ENCODE data around the gene TSC1. TPM values are rescaled to one million over a fixed set of nuclear protein-coding genes. Genes with fewer than 3 reads are reported as not detected.

The TSC1 gene
- total and polyA plus RNA-seq, 2 donors (not counting 3 experiments of a cell fraction or from before 2014, with no cell fraction given): 43.9 to 51.2 TPM

DNA sequence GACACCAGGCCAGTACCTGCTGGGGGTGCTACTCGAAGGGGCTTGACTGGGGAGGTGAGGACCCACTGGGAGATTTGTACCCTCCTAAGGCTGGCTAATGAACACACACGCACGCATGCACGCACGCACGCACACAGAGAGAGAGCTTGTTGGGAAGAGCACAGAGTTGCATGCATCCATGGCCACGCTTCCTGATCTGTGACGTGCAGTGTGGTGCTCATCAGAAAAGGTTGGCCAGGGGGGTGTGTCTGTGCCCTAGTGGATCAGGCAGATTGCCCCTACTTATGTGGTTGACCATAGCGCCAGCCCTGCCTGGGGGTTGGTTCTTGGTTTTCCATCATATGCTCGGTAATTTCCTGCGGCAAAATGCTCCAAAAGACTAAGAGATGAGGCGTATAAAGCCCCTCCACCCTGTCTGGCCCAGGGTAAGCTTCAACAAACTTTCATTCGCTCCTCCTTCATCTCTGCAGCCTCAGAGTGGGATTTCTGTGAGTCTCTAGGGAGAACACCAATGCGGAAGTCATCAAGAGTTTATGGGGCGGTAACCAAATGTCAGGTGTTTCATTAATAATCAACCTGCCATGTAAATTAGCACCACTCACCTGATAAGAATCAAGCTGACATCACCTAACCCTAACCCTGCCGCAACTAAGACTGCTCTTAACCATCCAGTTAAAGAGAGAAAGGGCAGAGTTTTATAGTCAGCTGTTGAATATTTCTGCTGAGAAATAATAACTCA is 26.1 kb upstream of the TSC1 start:
- POLR2A ChIA-PET: no interaction called here
- BruUV-seq (replicated peaks): no TSS peak
- intact Hi-C loops (cut with micrococcal nuclease): loop anchor here (10.0 kb wide), 1 partner anchor 166 kb away; no protein-coding TSS in a partner anchor
- Histone ChIP-seq H3K9me1 (replicated peaks; ENCODE audit: control insufficient read depth, extremely low read depth, insufficient read depth, low read length) (no peaks in the 10 kb centered on the region), H4K20me1 (replicated peaks; ENCODE audit: control insufficient read depth, extremely low read depth, insufficient read depth, low read length) (no peaks in the 10 kb centered on the region), H3K4me2 (ENCODE audit: insufficient read depth, low read length) (no peak overlapping the region), H3K79me2 (ENCODE audit: control insufficient read depth, insufficient read depth, low read length) (no peaks in the 10 kb centered on the region), H3K9me3 (replicated peaks; ENCODE audit: control insufficient read depth, insufficient read depth, low read length) (no peaks in the 10 kb centered on the region), H2AFZ (ENCODE audit: low read depth, low read length) (no peak overlapping the region), H3K27me3 (ENCODE audit: control insufficient read depth in 2 of 2, insufficient read depth in 2 of 2, low read length in 2 of 2) (peaks cover 0 to 4% of the 10 kb centered on the region in 2 experiments), H3K4me3 (replicated peaks in 1 of 3; ENCODE audit: insufficient read depth in 1 of 3, low read depth in 1 of 3, low read length in 3 of 3) (no peak overlapping the region), H3K4me1 (ENCODE audit: control insufficient read depth, extremely low read depth, insufficient read depth, low read length) (no peaks in the 10 kb centered on the region), H3K9ac (replicated peaks; ENCODE audit: extremely low read depth, insufficient read depth, low read length) (no peak overlapping the region), H3K36me3 (ENCODE audit: control insufficient read depth in 2 of 2, extremely low read depth in 1 of 2, insufficient read depth in 2 of 2, low read length in 2 of 2) (no peaks in the 10 kb centered on the region), H3K27ac (ENCODE audit: insufficient read depth, low read depth, low read length) (no peak overlapping the region)
- DNase-seq (ENCODE audit: low read depth, low spot score) (no peak), FAIRE-seq (no peak)
- TF ChIP-seq, protein P1, sequence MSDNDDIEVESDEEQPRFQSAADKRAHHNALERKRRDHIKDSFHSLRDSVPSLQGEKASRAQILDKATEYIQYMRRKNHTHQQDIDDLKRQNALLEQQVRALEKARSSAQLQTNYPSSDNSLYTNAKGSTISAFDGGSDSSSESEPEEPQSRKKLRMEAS (IDR thresholded peaks at IDR 0.05; ENCODE audit: insufficient read depth, insufficient read length): no peak
- TF ChIP-seq JUN (IDR thresholded peaks at IDR 0.05; ENCODE audit: borderline replicate concordance, insufficient read depth, insufficient read length, low read depth) (no peak), GATA2 (IDR thresholded peaks at IDR 0.05; ENCODE audit: insufficient read depth, insufficient read length, low read depth, low read length) (no peak), POLR2A (IDR thresholded peaks at IDR 0.05; ENCODE audit: low read depth, low read length) (no peak), FOS (IDR thresholded peaks at IDR 0.05; ENCODE audit: borderline replicate concordance, insufficient read depth, low read length) (no peak), POLR2AphosphoS5 (IDR thresholded peaks at IDR 0.05; ENCODE audit: insufficient read depth, low read depth, low read length) (no peak), MYC (IDR thresholded peaks at IDR 0.05; ENCODE audit: low read depth, low read length) (no peak), EZH2 (IDR thresholded peaks at IDR 0.05; ENCODE audit: borderline replicate concordance, low read depth, low read length, severe bottlenecking) (no peak)
- TF ChIP-seq, protein P2, sequence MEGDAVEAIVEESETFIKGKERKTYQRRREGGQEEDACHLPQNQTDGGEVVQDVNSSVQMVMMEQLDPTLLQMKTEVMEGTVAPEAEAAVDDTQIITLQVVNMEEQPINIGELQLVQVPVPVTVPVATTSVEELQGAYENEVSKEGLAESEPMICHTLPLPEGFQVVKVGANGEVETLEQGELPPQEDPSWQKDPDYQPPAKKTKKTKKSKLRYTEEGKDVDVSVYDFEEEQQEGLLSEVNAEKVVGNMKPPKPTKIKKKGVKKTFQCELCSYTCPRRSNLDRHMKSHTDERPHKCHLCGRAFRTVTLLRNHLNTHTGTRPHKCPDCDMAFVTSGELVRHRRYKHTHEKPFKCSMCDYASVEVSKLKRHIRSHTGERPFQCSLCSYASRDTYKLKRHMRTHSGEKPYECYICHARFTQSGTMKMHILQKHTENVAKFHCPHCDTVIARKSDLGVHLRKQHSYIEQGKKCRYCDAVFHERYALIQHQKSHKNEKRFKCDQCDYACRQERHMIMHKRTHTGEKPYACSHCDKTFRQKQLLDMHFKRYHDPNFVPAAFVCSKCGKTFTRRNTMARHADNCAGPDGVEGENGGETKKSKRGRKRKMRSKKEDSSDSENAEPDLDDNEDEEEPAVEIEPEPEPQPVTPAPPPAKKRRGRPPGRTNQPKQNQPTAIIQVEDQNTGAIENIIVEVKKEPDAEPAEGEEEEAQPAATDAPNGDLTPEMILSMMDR (IDR thresholded peaks at IDR 0.05; ENCODE audit: extremely low read depth in 1 of 2, insufficient read depth in 1 of 2, low read depth in 1 of 2, low read length in 2 of 2): no peak
- CTCF ChIA-PET: interaction anchor here (0.8 to 1.8 kb wide), 2 partner anchors 13 to 68 kb away, joined by 3 to 4 read pairs; no protein-coding TSS in a partner anchor
- dilution Hi-C loops (cut with MboI; ENCODE audit: extremely low pct_ligation_motif_present, low sequenced_read_pairs): no loop called here
